Activated CD4-positive, alpha-beta T cell treated with anti-CD3 and anti-CD28 coated beads, Interleukin-2, amount 50 U/mL, for 48 hours (primary cell): ENCODE results near the gene METTL6.
"Not testable (repeated sequence)": the region's sequence is repeated elsewhere in the genome, so short reads cannot be mapped to it uniquely, and the experiment has no call there.

Experiments
- DNase-seq, 2 experiments: peaks; one replicate each; pipeline ENCODE4 v3.0.0-alpha.2; 2020

Gene METTL6, protein sequence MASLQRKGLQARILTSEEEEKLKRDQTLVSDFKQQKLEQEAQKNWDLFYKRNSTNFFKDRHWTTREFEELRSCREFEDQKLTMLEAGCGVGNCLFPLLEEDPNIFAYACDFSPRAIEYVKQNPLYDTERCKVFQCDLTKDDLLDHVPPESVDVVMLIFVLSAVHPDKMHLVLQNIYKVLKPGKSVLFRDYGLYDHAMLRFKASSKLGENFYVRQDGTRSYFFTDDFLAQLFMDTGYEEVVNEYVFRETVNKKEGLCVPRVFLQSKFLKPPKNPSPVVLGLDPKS

DNA sequence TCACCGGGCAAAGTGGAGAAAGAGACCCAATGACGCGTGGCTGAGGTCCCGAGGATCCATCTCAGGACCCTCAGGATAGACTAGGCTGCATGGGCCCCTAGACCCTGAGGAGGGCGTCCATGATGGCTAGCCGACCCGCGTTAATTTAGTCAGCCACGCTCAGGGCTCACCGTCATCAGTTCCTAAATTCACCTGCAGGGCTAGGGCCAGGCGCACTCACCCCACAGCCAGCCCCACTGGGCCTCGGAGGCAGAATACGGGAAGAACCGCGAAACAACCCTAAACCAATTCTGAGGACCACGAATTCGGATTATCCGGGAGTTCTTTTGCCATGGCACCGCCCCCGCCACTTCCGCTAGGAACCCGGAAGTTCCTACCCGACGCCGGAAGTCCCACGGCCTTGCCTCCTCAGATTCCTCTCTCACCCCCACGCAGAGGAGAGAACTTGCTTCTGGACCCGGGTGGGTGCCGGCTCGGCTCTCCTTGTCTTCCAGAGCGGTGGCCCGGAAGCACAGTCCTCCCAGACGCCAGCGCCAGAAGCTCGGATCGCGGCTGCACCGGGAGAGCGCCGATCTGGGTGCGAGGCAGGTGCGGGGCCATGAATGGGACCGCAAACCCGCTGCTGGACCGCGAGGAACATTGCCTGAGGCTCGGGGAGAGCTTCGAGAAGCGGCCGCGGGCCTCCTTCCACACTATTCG, at the start of gene METTL6, which contains the start of gene EAF1:
METTL6 (minus strand) TSS at position 363 of the 699 bp plus-strand sequence. CDS start 1,033 bp downstream, outside the sequence.
EAF1 (plus strand) TSS at position 417 of the 699 bp plus-strand sequence; CDS start at position 599, 182 bp downstream.
- peak; percentile 89 to 92 for DNase-seq

DNA sequence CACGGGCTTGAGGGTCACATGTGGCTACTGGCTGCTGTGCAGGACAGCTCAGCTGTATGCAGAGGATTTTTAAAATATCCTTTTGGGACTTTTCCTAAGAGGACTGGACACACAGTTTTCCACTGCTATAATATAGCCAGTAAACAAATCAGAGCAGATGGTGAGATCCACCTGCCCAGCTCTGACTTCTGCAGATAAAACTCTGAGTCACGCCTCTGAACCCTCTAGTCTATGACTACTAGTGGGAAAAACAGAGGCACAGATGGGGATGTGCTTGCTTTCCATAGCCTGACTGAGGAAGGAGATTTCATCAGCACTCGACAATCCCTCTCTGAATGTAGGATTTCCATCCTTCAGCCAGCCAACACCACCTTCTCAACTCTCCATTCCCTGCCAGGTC, 49.0 kb upstream of the METTL6 start:
- DNase-seq = no peak

DNA sequence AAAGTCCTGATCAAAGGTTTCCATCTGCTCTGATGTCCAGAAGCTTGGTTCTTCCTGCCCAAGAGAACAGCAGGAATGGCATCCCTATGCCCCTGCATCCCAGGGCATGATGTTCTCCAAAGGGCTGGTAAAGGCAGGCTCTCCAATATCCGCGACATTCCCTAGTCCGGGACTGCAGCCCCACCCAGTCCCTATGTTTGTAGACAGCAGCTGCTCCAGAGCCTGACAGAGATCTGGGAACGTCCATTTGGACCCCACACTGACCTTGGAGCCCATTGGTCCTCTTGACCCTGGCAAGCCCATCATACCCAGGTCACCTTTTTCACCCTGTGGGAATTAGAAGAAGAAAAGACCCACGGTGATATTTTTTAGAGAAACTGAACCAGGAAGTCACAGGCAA, 47.8 kb upstream of the METTL6 start:
- DNase-seq = no peak

DNA sequence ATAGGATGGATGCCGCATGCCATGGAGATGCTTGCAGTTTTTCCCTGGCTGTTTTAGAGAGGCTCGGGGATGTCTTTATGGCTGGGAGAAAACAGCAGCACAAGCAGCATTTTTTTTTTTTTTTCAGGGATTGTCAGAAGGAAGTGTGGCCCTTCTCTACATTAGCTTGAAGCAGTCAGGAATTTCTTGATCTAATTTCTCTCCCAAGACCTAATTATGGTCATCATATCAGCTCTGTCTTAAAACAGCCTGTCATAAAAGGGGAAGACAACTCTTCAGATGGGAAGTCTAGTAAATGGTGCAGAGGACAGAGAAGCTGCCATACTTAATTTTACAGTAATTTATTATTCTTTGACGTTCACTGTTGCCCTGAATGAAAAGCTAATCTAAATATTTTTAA, 44.5 kb upstream of the METTL6 start:
- no peak for DNase-seq

DNA sequence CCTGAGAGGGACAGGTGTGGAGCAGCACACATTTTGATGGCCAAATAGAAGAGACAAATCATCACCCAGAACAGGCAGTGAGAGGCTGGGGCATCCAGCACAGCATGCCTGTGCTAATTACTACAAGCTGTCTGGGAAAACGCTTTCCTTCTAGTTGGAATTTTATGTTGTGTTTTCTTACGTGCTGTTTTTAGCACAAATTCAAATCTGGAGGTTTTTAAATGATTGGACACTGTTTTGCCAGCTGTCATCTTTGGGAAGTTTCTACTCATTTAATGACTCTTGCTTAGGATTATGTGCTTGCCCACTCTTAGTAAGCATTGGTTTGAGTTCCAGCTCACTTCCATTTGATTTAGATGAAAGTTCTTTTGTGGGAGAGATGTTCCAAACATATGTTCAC, 43.5 kb upstream of the METTL6 start:
- DNase-seq = no peak

DNA sequence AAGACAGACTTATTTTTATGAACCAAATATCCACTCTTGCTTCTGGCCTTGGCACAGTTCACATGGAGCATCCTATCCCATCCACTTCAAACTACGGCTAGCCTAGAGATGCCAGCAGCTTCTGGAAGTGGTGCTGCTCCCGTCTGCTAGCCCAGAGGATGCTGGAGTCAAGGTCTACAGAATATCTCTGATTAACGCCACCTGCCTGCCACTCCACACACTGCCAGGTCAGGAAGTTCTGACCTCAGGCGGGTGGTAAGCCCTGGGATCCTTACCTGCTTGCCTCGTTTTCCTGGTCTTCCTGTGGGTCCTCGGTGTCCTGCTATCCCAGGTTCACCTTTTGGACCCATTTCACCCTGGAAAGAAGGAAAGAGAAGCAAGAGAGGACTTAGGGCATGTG, 42.9 kb upstream of the METTL6 start:
- no peak for DNase-seq

DNA sequence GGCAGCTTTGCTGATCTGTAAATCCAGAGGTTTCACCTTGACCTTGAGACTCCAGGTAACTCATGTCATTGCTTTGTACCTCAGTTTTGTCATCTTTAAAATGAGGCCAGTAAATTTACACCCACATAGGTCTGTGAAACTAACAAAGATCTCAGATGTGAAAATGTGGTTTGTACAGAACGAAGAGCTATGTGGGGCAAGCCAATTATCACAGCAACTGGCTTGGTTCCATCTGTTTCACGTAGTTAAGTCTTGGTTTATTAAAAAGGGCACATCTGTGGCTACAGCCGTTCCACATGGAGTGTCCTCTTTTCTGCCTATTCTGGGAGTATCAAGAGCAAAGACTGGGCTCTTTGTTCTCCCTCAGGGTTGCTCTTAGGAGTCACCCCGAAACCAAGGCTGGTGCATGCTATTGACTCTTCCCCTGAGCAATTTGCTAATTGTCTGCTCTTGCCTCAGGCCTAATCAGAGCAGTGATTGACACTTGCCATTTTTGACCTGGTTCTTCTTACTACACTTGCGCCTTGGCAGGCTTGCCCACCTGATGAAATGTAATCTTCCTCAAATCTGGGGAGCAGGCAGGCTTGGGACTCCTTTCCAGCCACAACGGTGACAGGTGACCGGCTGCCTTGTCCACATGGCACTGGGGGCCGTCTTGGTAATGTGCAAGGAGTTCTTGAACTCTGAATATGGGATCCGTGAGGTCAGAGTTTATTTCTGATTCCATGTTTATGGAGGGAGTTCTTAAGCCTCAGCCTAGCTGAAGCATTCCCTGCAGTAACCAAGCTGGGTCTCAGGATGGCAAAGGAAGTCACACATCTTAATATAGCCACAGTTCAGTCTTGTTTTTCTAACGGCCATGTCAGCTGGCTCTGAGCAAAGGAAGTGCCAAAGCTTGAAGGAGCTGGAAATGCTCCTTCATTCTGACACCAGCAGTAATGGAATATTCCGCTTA, 40.2 kb upstream of the METTL6 start:
- DNase-seq = no peak

DNA sequence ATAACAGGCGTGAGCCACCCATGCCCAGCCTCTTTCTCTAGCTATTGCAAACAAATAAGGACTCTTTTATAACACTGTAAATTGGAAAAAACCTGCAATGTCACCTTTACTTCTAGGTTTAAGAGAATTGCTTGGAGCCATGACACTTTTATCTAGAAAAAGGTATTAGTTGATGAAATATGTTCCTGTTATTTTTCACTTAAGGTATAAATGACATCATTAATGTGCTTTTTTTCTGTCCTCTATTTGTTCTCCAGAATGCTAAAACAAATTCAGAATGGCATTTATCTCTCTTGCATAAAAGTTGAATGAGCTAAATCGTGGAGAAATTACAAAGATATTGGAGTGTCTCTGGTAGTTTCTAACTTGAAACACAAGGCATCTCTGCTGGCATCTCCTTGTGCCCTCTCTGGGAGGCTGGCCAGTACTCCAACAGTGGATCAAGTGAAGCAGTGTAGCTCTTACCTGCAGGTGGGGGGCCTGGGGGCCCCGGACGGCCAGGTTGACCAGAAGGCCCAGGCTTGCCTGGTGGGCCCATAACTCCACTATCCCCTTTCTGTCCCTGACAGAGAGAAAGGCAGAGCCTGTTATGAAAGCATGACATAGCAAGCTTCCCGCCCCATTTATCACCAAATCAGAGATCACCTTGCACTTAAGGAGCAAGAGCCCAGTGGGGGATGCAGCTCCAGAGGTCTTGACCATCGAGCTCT, 38.7 kb upstream of the METTL6 start:
- DNase-seq = no peak

DNA sequence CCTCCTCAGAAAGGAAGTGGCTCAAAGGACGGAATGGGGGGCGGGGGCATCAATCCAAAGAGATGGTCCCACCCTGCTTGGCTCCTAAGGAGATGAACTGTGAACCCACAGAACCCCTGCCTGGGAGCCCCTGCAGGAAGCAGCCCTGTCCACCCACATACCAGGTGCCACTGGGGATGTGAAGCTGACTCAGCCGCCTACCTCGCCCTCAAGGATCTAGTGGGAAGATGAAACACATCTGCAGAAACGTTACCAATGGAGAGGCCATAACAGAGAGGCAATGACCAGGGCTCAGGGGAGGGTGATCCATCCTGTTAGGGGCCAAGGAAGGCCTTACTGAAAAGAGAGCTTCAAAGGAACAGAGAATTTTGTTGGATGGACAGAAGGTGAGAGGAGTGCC, 35.1 kb upstream of the METTL6 start:
- peak in 1 of 2 experiments; percentile 11 for DNase-seq

DNA sequence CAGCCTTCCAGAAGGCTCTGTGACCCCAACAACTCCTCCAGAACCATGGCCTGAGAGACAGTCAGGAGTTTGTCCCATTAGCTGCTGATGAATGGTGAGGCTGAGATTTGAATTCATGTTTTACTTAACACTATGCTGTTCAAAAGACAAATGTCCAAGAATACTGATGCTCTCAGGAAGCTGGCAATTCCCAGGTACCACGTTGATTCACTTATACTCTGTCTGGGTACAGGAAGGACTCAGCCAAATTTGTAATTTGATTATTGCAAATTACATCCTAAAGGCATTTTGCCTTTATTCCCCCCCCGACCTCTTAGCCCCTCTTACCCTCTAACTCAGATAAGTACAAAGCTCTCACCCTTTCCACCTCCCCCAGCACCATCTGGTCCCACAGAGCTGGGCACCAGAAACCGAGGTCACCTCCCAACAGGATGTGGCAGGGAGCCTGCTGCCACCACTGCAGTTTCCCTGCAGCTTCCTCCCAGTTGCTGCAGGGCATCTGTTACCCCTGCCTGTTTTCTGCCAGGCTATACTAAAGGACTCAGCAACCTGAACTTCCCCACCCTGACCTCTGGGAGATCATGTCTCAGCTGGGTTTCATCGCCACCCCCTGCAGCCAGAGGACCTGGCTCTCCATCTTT, 33.7 kb upstream of the METTL6 start:
- peak in 1 of 2 experiments; percentile 6 for DNase-seq

DNA sequence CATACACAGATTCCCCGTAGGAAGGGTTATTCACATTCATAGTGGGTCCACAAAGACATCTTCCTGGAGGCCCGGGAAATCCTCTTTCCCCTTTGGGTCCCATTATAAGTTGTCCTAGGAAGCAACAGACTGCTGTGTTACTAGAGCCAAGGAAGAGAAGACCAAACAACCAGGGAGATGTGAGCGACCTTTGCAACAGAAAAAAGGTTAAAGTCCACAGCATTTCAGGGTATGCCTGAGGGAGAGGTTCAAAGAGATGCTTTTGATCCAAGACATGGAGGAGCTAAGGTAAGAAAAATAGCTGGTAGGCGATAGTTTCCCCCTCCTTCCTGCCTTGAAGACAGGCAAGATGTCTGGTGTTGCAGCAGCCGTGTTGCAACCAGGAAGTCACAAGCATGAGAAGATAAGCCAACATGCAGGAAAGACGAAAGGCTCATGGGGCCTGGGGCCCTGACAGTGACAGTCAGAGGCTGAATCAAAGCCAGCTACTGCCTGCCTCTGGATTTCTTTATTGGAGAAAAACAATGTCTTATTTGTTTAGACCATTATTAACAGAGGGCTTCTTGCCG, 31.0 kb upstream of the METTL6 start:
- DNase-seq = no peak

DNA sequence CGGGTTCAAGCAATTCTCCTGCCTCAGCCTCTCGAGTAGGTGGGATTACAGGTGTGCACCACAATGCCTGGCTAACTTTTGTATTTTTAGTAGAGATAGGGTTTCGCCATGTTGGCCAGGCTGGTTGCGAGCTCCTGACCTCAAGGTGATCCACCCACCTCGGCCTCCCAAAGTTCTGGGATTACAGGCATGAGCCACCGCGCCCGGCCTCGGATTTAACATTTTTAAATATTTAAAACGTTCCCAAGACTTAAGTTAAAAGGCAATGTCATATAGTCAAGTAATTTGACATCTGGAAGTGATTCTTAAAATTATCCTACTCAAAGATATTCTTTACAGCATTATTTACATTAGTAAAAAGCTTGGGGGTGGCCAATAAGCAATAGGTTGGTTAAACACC, 29.6 kb upstream of the METTL6 start:
- not testable (repeated sequence) for DNase-seq

DNA sequence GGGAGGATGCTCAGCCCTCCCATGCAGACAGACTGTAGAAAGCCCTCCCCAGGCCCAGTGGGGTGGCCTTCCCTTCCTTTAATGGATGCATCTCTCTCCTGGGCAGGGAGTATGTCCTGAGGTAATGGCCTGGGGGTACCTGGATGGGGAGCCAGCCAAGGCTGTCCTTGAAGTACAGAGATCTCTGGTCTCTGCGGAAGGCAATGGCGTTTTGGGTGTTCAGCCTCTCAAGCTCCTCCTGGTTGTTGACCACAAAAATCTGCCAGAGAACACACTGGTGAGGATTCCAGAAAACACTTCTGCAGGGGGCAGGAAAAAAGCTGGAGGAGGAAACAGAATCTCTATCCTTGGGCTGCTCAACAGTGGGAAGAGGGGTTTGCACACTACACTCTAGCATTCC, 29.0 kb upstream of the METTL6 start:
- DNase-seq = no peak

DNA sequence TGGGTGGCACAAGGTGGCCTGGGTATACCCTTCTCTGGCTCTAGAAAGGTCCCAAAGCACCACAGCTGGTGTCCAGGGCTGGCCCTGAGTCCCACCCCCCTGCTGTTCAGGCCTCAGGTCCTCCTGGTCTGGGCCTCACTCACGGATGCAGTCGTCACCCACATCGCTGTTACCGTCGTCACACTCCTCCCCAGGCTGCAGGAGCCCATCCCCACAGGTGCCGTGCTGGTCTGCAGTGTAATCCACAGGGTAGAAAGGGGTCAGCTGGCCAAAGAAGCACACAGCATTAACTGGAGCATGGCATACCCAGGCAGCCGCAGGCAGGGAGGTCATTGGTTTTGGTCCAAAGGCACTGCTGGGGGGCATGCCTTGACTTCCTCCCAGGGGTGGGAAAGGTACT, 28.4 kb upstream of the METTL6 start:
- no peak for DNase-seq

DNA sequence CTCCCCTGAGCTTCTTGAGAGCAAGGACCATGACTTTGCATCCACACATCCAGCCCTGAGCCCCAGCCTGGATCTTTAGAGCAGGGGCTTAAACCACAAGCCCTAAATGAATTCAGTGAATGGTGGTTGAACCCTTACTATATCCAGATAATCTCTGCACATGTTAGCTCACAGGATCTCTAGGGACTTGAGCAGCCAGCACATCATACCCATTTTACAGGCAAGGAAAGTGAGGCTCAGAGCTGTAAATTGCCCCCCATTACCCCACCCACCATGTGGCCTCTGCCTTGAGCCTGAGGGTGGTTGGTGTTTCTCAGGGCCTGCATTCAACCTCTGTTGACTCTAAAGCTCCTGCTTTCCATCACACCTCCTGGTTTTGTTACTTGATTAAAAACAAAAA, 27.6 kb upstream of the METTL6 start:
- DNase-seq = no peak

DNA sequence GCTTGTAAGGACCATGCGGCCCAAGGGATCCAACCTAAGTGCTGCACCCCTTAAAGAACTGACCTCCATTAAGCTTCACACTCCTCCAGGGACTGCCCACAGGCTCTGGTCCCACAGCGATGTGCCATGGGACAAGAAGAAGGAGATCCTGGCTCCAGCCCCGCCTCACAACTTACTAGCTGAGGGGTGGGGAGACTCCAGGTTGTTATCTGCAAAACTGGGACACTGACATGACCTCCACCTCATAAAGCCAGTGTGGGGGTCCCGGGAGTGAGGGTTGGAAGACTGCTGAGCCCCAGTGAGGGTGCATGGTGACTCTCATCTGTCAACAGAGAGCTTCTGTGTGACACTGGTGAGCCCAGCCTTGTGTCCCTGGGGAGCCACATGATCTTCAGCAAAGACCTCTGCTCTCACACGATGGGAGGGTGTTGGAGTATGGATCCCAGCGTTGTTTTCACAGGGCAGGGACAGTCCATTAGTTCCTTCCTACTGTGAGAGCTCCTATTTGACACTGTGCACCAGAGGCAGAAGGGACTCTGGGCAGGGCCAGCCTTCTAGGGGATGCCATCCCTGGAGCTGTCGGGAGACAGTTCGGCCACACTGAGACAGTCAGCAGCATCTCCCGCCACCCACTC, 26.8 kb upstream of the METTL6 start:
- no peak for DNase-seq

DNA sequence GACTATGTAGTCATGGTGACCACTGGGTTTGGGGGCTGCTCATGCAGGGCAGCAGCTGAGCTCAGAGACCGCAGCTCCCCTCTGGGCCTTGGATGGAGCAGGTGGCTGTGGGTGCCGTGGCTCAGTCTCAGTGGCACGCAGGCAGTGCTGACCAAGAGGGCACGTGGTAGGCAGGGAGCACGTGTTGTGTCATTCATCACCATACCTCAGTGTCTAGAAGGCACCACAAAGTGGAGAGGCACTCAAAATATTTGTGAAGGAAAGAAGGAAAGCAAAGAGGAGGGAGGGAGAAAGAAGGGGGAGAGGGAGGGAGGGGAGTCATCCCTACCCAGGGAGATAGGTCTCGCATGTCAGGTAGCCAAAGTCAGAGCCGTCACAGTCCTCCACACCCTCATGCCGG, 26.2 kb upstream of the METTL6 start:
- no peak for DNase-seq

DNA sequence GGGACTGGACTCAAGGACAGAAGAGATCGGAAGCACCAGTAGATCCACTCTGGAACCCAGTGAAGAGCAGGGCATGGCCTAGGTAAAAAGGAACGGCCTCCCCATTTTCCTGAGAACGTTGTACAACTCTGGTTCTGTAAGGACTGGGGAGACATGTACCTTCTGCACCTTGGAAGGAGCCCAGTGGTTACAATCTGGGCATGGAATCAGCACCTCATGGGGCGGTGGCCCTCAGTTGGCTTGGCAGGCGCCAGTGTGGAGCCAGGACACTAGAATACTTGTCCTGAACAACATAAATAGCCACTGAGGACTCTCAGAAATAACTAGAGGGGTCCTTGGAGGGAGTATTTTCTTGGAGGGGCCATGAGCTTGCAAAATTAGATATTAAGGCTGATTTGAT, 25.6 kb upstream of the METTL6 start:
- no peak for DNase-seq

DNA sequence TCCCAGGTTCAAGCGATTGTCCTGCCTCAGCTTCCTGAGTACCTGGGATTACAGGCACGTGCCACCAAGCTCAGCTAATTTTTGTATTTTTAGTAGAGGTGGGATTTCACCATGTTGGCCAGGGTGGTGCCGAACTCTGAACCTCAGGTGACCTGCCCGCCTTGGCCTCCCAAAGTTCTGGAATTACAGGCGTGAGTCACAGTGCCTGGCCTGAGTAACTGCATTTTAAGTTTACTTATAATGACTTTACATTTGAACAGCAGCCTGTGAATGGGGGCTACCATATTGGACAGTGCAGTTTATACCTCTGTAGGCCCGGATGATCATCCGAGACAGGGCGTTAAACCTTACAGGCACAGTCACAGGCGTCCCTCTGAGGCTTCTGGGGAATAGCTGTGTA, 24.8 kb upstream of the METTL6 start:
- DNase-seq = no peak

DNA sequence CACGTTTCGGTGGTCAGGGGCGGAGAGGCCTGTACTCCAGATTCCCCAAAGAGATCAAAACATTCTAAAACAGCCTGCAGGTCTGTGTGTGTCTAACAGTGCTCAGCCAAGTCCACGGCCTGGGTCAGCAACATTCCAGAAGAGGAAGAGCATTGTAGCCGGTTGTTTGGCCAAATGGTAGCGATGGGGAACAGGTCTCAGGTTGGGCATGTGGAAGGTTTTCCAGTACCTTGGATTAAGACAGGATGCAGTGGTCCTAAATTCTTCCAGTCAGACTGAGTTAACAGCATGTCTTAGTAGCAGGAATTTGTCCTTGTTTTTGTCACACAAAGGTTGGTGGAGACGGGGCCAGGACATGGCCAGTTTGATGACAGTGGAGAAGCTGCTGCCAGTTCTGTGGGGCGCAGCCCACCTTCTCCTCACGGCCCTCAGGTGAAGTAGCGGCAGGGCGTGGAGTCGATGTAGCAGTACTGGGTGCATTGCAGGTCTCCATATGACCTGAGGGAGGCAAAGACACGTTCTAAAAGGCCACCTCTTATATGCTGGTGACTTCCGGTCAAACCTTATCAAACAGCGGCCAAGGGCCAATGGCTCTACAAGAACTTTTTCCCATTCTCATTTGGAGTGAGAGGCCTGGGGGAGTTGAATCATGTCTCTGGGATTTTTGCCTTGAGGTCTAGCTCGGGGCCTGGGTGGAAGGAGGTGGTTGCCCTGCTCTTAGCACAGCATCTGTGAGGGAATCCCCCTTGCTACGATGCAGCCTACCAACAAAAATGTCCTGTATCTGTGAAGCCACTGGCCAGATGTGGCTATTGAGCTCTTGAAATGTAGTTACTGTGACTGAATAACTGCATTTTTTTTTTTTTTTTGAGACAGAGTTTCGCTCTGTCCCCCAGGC, 24.1 kb upstream of the METTL6 start:
- DNase-seq = no peak
